Measurements from ENCODE around the gene CBR4. TPM values are rescaled to one million over a fixed set of nuclear protein-coding genes. Genes with fewer than 3 reads are reported as not detected.

The CBR4 gene
- 15.7 and 19.3 TPM in 2 replicates for total RNA-seq

GRCh38 chr4:169010125-169011023, at the start of gene CBR4:
Gene CBR4 (minus strand): TSS chr4:169010255. CDS start chr4:169010089, 166 bp downstream.

Data from hair follicular keratinocyte (primary cell).